A549 treated with RU486 at 1 μM for 4 hours (cell line): ENCODE results near the gene ERG. TPM values are rescaled to one million over a fixed set of nuclear protein-coding genes. Genes with fewer than 3 reads are reported as not detected.

Source experiments
- total RNA-seq: library from RNA; stranded (reverse); fragments of 200-300 nt; extraction: Qiagen RNA extraction; gene quantifications from 5 replicates; pipeline ENCODE4 v1.2.3, GENCODE V29; 2022; ENCODE audit warnings: low read depth

ERG gene, protein sequence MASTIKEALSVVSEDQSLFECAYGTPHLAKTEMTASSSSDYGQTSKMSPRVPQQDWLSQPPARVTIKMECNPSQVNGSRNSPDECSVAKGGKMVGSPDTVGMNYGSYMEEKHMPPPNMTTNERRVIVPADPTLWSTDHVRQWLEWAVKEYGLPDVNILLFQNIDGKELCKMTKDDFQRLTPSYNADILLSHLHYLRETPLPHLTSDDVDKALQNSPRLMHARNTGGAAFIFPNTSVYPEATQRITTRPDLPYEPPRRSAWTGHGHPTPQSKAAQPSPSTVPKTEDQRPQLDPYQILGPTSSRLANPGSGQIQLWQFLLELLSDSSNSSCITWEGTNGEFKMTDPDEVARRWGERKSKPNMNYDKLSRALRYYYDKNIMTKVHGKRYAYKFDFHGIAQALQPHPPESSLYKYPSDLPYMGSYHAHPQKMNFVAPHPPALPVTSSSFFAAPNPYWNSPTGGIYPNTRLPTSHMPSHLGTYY
- 0.21 TPM in 1 of 5 replicates, not detected in the others for total RNA-seq

DNA sequence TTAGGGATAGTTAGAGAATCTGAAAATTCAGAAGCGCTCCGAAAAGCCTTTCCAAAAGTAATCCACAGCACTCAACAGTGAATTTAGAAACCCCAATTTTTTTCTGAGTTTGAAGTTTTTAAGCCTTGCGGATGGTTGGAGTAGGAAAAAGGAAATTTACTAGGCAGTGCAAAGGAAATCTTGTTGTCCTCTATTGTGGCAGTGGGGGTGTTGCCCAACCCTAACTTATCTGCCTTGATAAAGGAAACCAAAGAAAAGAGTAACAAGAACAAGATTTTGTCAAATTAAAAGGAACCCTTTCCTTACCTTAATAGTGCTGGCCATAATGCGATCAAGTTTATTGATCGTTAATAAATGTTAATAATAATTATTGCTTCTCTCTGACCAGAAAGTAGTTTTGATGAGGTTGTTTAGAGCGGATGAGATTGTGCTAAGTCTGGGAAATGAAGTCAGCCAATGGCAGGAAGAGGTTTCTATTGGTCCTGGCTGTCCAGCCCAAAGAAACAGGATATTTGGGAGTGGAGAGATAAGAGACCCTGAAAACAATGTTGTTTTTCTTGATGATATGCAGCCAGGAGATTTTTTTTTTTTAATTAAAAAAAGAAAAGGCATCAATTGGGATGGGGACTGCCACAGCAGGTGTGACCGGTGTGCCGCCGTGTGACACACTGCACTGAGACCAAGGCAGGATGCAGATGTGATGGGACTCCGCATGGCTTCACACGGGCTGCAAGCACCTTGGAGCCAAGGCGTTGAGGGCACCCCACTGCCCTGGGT is at the start of gene ERG:
Gene ERG, minus strand, starts transcription at position 421 of the 777 bp plus-strand sequence. Its CDS starts 97 bp downstream, at position 324.

Other genes starting within 250 kb of the ERG start
- 0.05 to 0.22 TPM (median 0.08 TPM) in 5 replicates for gene KCNJ15, start 241.5 kb downstream of the ERG start, total RNA-seq